OCI-LY7 (cell line): Measurements from ENCODE around the gene ALKBH2. TPM values are rescaled to one million over a fixed set of nuclear protein-coding genes. Genes with fewer than 3 reads are reported as not detected.

ENCODE experiments used
- BruUV-seq: library from RNA; stranded (reverse); fragments of 400-500 nt; replicated peaks from 2 replicates; lab custom pipeline; 2021; lab: Mats Ljungman, UMichigan
- CTCF ChIA-PET: fragments of 300-600 bp; sonication (Branson Sonifier 250); formaldehyde crosslinking; loops from one replicate; lab custom pipeline; 2022; ENCODE audit warnings: antibody characterized with exemption; ENCODE audit not compliant: unreplicated experiment; lab: Charles Lee
- POLR2A ChIA-PET: fragments of 300-600 bp; sonication (Branson Sonifier 250); formaldehyde crosslinking; loops from one replicate; lab custom pipeline; 2022; ENCODE audit warnings: antibody characterized with exemption; lab: Charles Lee
- DNase-seq: peaks from one replicate; pipeline ENCODE4 v3.0.0-alpha.2; 2015; ENCODE audit warnings: low spot score
- H2AFZ ChIP-seq: fragments of 200-600 bp; sonication (generic), shearing (Covaris generic); 2 replicates; pipeline ENCODE4 v1.6.1; 2014; ENCODE audit warnings: mild to moderate bottlenecking, antibody characterized with exemption, low read length, moderate library complexity
- H3K27ac ChIP-seq: fragments of 200-600 bp; sonication (generic); 2 replicates; pipeline ENCODE4 v1.5.1; 2014; ENCODE audit warnings: mixed run types, low read depth, mild to moderate bottlenecking, moderate library complexity, low read length, inconsistent platforms; ENCODE audit not compliant: poor library complexity, severe bottlenecking
- H3K36me3 ChIP-seq: fragments of 200-600 bp; sonication (generic); 2 replicates; pipeline ENCODE4 v1.6.1; 2014; ENCODE audit warnings: mild to moderate bottlenecking, antibody characterized with exemption, low read length, moderate library complexity, mixed read lengths; ENCODE audit not compliant: insufficient read depth
- H3K4me1 ChIP-seq: fragments of 200-600 bp; sonication (generic); 2 replicates; pipeline ENCODE4 v1.5.1; 2014; ENCODE audit warnings: mild to moderate bottlenecking, low read length; ENCODE audit not compliant: insufficient read depth, poor library complexity, severe bottlenecking
- H3K4me2 ChIP-seq: fragments of 200-600 bp; sonication (generic); 2 replicates; pipeline ENCODE4 v1.6.1; 2014; ENCODE audit warnings: mild to moderate bottlenecking, low read length
- H3K4me3 ChIP-seq: fragments of 200-600 bp; sonication (generic); 2 replicates; pipeline ENCODE4 v1.5.1; 2014; ENCODE audit warnings: mild to moderate bottlenecking, low read depth, low read length; ENCODE audit not compliant: poor library complexity, severe bottlenecking
- H3K79me2 ChIP-seq: fragments of 200-600 bp; sonication (generic); 2 replicates; pipeline ENCODE4 v1.6.1; 2016; ENCODE audit warnings: low read depth, mild to moderate bottlenecking, low read length, moderate library complexity, mixed read lengths; ENCODE audit not compliant: insufficient read depth
- H3K9me2 ChIP-seq: fragments of 200-600 bp; sonication (generic); 2 replicates; pipeline ENCODE4 v1.6.1; 2016; ENCODE audit warnings: mild to moderate bottlenecking, low read length, mixed read lengths; ENCODE audit not compliant: insufficient read depth
- H3K9me3 ChIP-seq: fragments of 200-600 bp; sonication (generic); 2 replicates; pipeline ENCODE4 v1.6.1; 2014; ENCODE audit warnings: mild to moderate bottlenecking, mixed run types, low read length, mixed read lengths
- H4K20me1 ChIP-seq: fragments of 200-600 bp; sonication (generic); 2 replicates; pipeline ENCODE4 v1.6.1; 2014; ENCODE audit warnings: mild to moderate bottlenecking, antibody characterized with exemption, low read length, moderate library complexity, mixed read lengths; ENCODE audit not compliant: insufficient read depth
- EZH2phosphoT487 ChIP-seq: fragments of 200-600 bp; sonication (generic); IDR thresholded peaks from 2 replicates; pipeline ENCODE4 v1.6.1; 2018; ENCODE audit warnings: low read depth, borderline replicate concordance, mild to moderate bottlenecking, mixed run types, antibody characterized with exemption, low read length, moderate library complexity, mixed read lengths
- intact Hi-C: fragments of 100-400 bp; cut with micrococcal nuclease; formaldehyde crosslinking; loops from one replicate; pipeline ENCODE4 v1.10.0; 2022; ENCODE audit not compliant: unreplicated experiment
- total RNA-seq, 2 experiments: library from RNA; depleted of rRNA in 1 of 2; stranded (reverse); fragments of >200 nt in 1 of 2; shearing (Covaris generic) in 1 of 2; gene quantifications; 2 replicates each; pipeline ENCODE4 v1.2.3, GENCODE V29; 2014 to 2022
- TF ChIP-seq, protein P1 (sequence below): fragments of 200-600 bp; sonication (generic); conservative IDR thresholded peaks from 2 replicates; pipeline ENCODE4 v1.5.1; 2014; ENCODE audit warnings: mild to moderate bottlenecking, antibody characterized with exemption, low read length, moderate library complexity, mixed read lengths

The ALKBH2 gene
- total RNA-seq, 2 experiments from 2014 or later: 70.3 to 111 TPM

DNA sequence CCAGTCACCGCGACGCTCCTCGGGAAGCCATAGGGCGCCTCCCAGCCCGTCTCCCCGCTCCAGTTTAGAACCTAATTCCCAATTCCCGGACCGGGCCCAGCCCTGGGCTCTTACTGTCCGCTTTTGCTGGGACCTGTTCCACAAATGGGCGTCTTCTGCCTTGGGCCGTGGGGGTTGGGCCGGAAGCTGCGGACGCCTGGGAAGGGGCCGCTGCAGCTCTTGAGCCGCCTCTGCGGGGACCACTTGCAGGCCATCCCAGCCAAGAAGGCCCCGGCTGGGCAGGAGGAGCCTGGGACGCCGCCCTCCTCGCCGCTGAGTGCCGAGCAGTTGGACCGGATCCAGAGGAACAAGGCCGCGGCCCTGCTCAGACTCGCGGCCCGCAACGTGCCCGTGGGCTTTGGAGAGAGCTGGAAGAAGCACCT is 4.9 kb upstream of the ALKBH2 start:
- intact Hi-C loops: loop anchor here (10.0 kb wide), 1 partner anchor 463 kb away; the partner anchor contains the start of gene SELPLG
- Histone ChIP-seq H3K9me2 (no peaks in the 10 kb centered on the region), H3K4me3 (peak overlapping the region; percentile 87), H3K4me2 (peak overlapping the region; percentile 71), H3K27ac (peak overlapping the region; percentile 2), H3K4me1 (peaks cover 53% of the 10 kb centered on the region), H3K9me3 (no peaks in the 10 kb centered on the region), H3K36me3 (peaks cover 50% of the 10 kb centered on the region), H2AFZ (no peak overlapping the region), H4K20me1 (0 out of 2 replicates have a peak, but pooled peaks cover 4% of the 10 kb centered on the region), H3K79me2 (peaks cover 29% of the 10 kb centered on the region)
- TF ChIP-seq EZH2phosphoT487: no peak
- TF ChIP-seq, protein P1, sequence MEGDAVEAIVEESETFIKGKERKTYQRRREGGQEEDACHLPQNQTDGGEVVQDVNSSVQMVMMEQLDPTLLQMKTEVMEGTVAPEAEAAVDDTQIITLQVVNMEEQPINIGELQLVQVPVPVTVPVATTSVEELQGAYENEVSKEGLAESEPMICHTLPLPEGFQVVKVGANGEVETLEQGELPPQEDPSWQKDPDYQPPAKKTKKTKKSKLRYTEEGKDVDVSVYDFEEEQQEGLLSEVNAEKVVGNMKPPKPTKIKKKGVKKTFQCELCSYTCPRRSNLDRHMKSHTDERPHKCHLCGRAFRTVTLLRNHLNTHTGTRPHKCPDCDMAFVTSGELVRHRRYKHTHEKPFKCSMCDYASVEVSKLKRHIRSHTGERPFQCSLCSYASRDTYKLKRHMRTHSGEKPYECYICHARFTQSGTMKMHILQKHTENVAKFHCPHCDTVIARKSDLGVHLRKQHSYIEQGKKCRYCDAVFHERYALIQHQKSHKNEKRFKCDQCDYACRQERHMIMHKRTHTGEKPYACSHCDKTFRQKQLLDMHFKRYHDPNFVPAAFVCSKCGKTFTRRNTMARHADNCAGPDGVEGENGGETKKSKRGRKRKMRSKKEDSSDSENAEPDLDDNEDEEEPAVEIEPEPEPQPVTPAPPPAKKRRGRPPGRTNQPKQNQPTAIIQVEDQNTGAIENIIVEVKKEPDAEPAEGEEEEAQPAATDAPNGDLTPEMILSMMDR: no peak
- CTCF ChIA-PET: interaction anchor here (0.7 kb wide), 1 partner anchor 9 kb away, joined by 3 read pairs; no protein-coding TSS in a partner anchor
- no peak for DNase-seq
- POLR2A ChIA-PET: interaction anchor here (0.8 kb wide), 1 partner anchor 461 kb away, joined by 3 read pairs; no protein-coding TSS in a partner anchor
- no TSS peak for BruUV-seq

DNA sequence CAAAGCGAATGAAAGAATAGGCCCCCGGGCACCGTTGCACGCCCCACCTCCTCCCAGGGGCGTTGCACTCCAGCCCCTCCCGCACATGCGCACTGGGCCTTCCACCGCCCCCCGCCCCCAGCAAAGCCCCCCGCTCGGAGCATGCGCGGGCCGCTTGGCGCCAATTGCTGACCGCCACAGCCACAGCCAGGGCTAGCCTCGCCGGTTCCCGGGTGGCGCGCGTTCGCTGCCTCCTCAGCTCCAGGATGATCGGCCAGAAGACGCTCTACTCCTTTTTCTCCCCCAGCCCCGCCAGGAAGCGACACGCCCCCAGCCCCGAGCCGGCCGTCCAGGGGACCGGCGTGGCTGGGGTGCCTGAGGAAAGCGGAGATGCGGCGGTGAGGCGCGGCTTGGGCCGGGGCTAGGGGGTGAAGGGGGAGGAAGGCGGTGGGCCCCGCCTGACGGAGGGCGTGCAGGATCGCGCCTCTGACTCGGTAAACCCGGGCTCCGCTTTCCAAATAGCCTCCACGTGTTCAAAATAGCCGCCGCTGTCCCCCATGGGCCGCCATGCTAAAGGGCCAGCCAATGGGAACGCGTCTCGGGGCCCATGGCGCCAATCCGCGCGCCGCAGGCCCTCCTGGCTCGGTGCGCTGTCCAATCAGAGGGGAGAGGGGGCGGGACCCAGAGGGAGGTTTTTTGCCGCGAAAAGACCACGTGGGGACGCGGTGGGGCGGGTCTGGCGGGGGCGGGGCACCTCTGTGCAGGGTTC is 4.3 kb upstream of the ALKBH2 start, which contains the start of gene UNG:
Gene UNG, plus strand, starts transcription at position 163 of the 748 bp plus-strand sequence. Its CDS starts 83 bp downstream, at position 246.
- Histone ChIP-seq H3K9me3 (no peaks in the 10 kb centered on the region), H4K20me1 (0 out of 2 replicates have a peak, but pooled peaks cover 4% of the 10 kb centered on the region), H3K9me2 (no peaks in the 10 kb centered on the region), H3K4me3 (peak within 1 kb of the TSS; percentile 87), H3K79me2 (peaks cover 34% of the 10 kb centered on the region), H3K4me2 (peak within 1 kb of the TSS; percentile 85), H3K4me1 (peaks cover 53% of the 10 kb centered on the region), H2AFZ (peak within 1 kb of the TSS; percentile 84), H3K27ac (peak within 1 kb of the TSS; percentile 74), H3K36me3 (peaks cover 45% of the 10 kb centered on the region)
- intact Hi-C loops: loop anchor here (2.0 to 10.0 kb wide), 2 partner anchors 57 to 463 kb away; partner anchors contain the start of gene SELPLG
- ChIA-PET POLR2A (interaction anchor here (0.6 to 0.9 kb wide), 6 partner anchors 8 to 1390 kb away, joined by 4 to 9 read pairs (median 4); no protein-coding TSS in a partner anchor), CTCF (interaction anchor here (0.6 kb wide), 1 partner anchor 449 kb away, joined by 4 read pairs; no protein-coding TSS in a partner anchor)
- TF ChIP-seq, protein P1: no peak
- no peak for TF ChIP-seq EZH2phosphoT487
- BruUV-seq: no TSS peak
- peak; percentile 97 for DNase-seq
